Retinal pigment epithelial cell (primary cell): ENCODE measurements around the gene TOP2B.
A peak's percentile ranks its signal among the peaks of the same experiment; 100 is the strongest.

ENCODE experiments used
- DNase-seq: peaks from one replicate; pipeline ENCODE4 v3.0.0-alpha.2; 2010; ENCODE audit warnings: low read depth
- H3K4me3 ChIP-seq: 2 replicates; pipeline ENCODE4 v1.5.1; 2011; ENCODE audit warnings: mild to moderate bottlenecking, low read length, control low read depth, moderate library complexity
- TF ChIP-seq, protein P1 (sequence below): conservative IDR thresholded peaks from 2 replicates; pipeline ENCODE4 v1.5.1; 2011; ENCODE audit warnings: low read depth, low read length, control low read depth, inconsistent platforms

The TOP2B gene, protein sequence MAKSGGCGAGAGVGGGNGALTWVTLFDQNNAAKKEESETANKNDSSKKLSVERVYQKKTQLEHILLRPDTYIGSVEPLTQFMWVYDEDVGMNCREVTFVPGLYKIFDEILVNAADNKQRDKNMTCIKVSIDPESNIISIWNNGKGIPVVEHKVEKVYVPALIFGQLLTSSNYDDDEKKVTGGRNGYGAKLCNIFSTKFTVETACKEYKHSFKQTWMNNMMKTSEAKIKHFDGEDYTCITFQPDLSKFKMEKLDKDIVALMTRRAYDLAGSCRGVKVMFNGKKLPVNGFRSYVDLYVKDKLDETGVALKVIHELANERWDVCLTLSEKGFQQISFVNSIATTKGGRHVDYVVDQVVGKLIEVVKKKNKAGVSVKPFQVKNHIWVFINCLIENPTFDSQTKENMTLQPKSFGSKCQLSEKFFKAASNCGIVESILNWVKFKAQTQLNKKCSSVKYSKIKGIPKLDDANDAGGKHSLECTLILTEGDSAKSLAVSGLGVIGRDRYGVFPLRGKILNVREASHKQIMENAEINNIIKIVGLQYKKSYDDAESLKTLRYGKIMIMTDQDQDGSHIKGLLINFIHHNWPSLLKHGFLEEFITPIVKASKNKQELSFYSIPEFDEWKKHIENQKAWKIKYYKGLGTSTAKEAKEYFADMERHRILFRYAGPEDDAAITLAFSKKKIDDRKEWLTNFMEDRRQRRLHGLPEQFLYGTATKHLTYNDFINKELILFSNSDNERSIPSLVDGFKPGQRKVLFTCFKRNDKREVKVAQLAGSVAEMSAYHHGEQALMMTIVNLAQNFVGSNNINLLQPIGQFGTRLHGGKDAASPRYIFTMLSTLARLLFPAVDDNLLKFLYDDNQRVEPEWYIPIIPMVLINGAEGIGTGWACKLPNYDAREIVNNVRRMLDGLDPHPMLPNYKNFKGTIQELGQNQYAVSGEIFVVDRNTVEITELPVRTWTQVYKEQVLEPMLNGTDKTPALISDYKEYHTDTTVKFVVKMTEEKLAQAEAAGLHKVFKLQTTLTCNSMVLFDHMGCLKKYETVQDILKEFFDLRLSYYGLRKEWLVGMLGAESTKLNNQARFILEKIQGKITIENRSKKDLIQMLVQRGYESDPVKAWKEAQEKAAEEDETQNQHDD (N-terminal part only)

DNA sequence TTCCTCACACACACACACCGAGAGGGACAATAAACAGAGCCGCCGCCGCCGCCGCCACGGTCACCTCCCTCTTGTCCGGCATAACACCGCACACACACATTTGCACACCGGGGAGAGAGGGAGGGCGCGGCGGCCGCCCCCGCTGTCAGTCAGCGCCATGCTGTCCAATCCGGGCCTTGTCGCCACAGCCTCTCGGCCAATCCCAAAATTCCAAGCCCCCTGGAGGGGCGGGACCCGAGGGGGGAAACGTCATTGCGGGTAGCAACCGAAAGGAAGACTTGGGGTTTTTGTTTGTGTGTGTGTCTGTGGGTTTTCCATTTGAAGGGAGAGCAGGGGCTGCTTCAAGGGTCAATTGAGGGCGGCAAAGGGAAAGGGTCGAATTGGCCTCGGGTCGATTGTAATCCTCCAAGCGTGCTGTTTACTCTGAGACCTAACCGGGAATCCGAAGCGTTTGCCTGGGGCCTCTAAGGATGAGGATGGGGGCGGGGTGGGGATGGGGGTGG is at the start of gene TOP2B:
Gene TOP2B, minus strand, starts transcription at position 96 of the 503 bp plus-strand sequence. CDS start 610 bp downstream, outside the sequence.
- peak within 1 kb of the TSS; percentile 87 for H3K4me3 ChIP-seq
- TF ChIP-seq, protein P1, sequence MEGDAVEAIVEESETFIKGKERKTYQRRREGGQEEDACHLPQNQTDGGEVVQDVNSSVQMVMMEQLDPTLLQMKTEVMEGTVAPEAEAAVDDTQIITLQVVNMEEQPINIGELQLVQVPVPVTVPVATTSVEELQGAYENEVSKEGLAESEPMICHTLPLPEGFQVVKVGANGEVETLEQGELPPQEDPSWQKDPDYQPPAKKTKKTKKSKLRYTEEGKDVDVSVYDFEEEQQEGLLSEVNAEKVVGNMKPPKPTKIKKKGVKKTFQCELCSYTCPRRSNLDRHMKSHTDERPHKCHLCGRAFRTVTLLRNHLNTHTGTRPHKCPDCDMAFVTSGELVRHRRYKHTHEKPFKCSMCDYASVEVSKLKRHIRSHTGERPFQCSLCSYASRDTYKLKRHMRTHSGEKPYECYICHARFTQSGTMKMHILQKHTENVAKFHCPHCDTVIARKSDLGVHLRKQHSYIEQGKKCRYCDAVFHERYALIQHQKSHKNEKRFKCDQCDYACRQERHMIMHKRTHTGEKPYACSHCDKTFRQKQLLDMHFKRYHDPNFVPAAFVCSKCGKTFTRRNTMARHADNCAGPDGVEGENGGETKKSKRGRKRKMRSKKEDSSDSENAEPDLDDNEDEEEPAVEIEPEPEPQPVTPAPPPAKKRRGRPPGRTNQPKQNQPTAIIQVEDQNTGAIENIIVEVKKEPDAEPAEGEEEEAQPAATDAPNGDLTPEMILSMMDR = no peak
- DNase-seq = peak; percentile 88

DNA sequence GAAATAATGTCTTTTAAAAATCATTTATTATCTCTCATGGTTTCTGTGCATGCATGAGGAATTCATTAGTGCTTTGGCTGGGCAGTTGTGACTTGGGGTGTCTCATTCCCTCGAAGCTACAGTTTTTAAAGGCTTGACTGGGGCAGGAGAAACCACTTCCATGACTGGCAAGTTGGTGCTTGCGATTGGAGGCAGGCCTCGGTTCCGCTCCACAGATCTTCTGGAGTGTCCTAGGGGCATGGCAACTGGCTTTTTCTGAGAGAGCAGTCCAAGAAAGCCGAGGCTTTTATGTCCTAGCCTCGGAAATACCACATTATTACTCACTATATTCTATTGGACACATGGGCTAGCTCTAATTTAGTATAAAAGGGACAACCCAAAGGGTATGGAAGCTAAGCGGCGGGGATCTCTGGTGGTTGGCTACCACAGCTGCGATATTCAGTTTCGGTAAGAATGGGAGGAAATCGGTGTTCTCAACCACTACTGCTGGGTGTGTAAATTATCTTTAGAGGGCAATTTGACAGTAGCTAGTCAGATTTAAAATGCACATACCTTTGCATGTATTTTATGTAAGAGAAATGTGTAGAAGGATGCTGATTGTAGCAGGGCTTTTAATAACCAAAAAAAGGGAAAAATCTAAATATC is 48.8 kb upstream of the TOP2B start:
- TF ChIP-seq, protein P1 = no peak
- DNase-seq = no peak
- no peak overlapping the region for H3K4me3 ChIP-seq

DNA sequence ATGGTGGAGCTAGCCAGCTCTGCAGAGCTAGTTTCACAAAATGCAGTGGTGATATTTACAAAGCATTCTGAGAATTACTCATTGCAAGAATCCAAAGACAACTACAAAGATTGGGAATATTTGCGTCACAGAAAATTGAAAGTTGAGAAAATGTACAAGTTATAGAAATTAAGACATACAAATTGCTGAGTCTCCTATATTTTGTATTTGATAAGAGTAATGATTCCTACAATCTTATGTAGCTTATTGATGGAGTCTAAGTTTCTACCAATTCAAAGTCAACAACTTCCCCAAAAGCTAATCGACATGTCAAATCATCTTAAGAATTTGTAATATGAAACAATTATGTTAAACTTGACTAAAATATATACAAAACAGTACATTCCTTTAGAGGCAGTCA is 46.4 kb upstream of the TOP2B start:
- no peak overlapping the region for H3K4me3 ChIP-seq
- TF ChIP-seq, protein P1 = no peak
- DNase-seq = no peak

DNA sequence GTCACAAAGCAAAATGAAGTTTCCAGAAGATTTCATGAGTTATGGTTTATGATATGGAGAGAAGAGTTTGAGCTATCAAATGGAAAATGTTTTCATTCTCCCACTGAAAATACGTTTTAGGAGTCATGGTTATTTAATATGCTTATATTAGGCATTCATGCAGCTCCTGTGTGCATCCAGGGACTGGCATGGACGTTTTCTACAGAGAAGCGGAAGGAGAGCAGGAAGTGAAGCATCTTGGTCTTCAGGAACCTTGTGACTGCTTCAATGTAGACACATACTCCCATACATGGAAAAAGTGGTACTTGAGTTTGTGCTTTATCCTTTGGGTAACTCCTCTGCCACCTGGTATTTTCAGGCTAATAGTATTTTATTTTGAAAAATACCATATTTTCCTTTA is 43.3 kb upstream of the TOP2B start:
- TF ChIP-seq, protein P1 = no peak
- H3K4me3 ChIP-seq = no peak overlapping the region
- no peak for DNase-seq

DNA sequence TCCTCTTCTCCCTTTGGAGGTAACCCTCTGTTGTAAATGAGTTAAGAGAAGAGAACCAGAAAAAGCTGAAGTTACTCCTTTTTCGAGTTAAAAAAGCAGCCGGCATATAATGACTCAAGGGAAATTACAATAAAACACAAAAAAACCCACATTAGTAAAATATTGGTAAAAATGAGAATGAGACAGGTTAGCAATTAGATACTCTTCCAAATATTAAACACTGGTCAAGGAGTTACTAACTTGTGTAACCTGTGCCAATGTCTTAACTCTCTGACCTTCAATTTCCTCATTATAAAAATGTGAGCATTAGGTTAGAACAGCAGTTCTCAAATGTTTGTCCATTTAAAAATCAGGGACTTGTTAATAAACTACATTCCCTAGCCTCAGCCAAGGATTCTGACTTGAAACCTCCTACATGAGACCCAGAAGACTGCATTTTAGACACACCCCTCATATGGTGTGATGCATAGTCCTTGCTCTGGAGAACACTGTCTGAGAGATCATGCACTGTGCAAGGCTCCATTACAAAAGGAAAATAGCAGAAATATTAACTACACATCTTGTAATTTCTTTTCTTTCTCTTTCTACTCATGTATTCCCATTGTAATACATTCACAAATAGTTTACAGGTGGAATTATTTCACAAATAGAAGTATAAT is 42.7 kb upstream of the TOP2B start:
- no peak for DNase-seq
- TF ChIP-seq, protein P1 = no peak
- no peak overlapping the region for H3K4me3 ChIP-seq

DNA sequence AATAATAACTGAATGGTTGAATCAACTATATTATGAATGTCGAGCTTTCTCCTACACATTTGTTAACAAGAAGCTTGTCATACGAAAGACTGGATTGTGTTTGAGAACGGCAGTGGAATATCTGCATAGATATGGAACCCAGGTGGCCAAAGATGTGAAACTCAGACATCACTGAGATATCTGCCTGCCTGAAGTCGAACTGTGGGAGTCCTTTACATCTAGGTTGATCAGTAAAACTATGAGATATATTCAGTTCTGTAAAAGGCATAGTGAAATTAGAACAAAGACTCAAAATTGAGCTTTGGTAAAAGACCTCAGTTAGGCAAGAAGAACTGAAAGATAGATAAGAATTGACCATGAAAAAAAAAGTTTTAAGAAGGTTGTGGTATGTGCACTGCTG is 41.5 kb upstream of the TOP2B start:
- no peak for DNase-seq
- H3K4me3 ChIP-seq = no peak overlapping the region
- TF ChIP-seq, protein P1 = no peak
